Measurements from ENCODE around the gene CELF1. TPM values are rescaled to one million over a fixed set of nuclear protein-coding genes. Genes with fewer than 3 reads are reported as not detected.

CELF1 gene
- total RNA-seq, 2 experiments from 2014 or later = 104 to 105 TPM

DNA sequence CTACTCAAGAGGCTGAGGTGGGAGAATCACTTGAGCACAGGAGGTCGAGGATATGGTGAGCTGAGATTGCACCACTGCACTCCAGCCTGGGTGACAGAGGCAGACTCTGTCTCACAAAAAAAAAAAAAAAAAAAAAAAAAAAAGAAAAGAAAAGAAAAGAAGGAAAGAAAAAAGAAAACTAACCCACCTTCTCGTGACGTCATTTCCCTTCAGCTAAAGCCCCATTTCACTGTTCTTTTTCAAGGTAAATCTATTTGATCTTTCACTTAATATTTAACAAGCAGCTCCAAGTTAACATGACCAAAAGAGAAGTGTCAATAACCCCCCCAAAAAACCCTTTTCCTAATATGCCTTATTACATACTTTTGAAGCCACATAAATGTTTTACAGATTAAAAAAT, 109.1 kb downstream of the CELF1 start:
- Mint-ChIP-seq H3K36me3 (ENCODE audit: low read depth) (no peaks in the 10 kb centered on the region), H3K27ac (no peak overlapping the region), H3K4me1 (no peaks in the 10 kb centered on the region), H3K9me3 (no peaks in the 10 kb centered on the region), H3K4me3 (no peak overlapping the region), H3K27me3 (no peaks in the 10 kb centered on the region)
- ChIA-PET CTCF (interaction anchor here (1.2 to 2.0 kb wide), 3 partner anchors 11 to 70 kb away, joined by 3 to 4 read pairs (median 4); no protein-coding TSS in a partner anchor), POLR2A (no interaction called here)
- DNase-seq = no peak

DNA sequence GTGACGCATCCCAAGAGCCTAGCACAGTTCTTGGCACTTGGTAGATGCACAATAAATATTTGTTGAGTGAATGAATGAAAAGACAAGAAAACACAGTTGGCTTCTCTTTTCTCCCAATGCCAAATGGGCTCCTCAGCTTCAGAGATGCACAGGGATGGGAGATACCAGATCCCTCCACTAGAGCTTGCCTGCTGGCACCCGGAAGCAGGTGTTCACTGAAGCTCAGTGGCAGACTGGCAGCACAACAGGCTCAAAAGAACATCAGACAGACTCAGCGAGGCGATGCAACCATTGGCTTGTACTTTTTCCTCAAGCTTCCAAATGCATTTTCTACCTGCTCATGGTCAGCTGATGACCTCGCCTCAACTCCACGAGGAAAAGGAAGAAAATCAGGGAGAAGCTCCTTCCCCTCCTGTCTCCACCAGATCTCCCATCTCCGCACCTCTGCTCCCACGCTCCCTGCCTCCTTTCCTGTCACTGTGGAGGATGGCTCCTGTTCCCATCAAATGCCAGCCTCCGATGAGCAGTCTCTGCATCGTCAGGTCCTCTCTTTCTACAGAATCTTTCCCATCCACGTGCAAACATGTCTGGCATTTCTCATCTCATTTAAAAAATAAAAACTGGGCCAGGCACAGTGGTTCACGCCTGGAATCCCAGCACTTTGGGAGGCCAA, 109.8 kb downstream of the CELF1 start:
- POLR2A ChIA-PET = no interaction called here

DNA sequence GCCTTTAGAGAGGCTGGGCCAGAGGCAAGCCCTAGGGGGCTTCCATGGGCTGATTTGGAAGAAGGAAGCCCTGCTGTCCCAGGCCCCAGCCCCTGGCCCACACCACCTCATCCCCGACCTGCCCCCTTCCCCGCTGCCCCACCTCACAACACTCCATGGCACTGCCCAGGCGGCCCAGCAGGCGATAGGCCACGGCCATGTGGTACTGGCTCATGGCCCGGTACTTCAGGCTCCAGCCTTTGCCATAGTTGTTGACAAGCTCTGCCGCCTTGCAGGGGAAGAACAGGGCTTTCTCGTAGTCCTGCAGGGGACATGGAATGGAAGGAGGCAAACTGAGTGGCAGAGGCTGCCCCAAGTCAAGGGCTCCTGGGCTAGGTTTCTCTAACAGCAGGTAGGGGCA, 110.4 kb downstream of the CELF1 start:
- no peaks in the 10 kb centered on the region for H3K9me3 Mint-ChIP-seq
- CTCF ChIA-PET = interaction anchor here (1.2 kb wide), 1 partner anchor 31 kb away, joined by 3 read pairs; no protein-coding TSS in a partner anchor
- H3K4me3 Mint-ChIP-seq = no peak overlapping the region
- POLR2A ChIA-PET = no interaction called here
- H3K27me3 Mint-ChIP-seq = no peaks in the 10 kb centered on the region
- H3K36me3 Mint-ChIP-seq (ENCODE audit: low read depth) = no peaks in the 10 kb centered on the region
- H3K4me1 Mint-ChIP-seq = no peaks in the 10 kb centered on the region
- no peak for DNase-seq
- no peak overlapping the region for H3K27ac Mint-ChIP-seq

More for the DNA sequence above, 109.8 kb downstream of the CELF1 start:
- Mint-ChIP-seq H3K27ac (no peak overlapping the region), H3K4me1 (no peaks in the 10 kb centered on the region), H3K9me3 (no peaks in the 10 kb centered on the region), H3K27me3 (no peaks in the 10 kb centered on the region), H3K36me3 (ENCODE audit: low read depth) (no peaks in the 10 kb centered on the region), H3K4me3 (no peak overlapping the region)
- DNase-seq = no peak
- CTCF ChIA-PET = interaction anchor here (1.2 to 2.0 kb wide), 2 partner anchors 32 to 69 kb away, joined by 3 to 4 read pairs; no protein-coding TSS in a partner anchor

DNA sequence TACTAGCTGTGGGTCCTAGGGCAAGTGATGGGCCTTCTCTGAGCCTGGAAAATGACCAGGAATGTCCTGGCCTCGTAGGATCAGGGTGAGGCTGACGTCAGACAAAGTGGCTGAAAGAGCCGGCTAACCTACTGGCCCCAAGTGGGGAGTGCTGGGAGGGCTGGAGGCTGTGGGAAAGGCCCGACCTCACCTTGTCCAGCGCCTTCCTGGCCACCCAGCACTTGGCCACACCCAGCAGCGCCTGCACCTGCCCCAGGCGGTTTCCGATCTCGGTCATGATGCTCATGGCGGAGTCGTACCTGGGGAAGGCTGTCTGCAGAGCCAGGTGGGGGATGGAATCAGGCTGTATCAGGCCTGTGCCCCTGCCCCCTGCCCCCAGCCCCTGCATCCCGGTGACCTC, 111.5 kb downstream of the CELF1 start:
- no peaks in the 10 kb centered on the region for H3K9me3 Mint-ChIP-seq
- H3K4me3 Mint-ChIP-seq = no peak overlapping the region
- ChIA-PET CTCF (no interaction called here), POLR2A (no interaction called here)
- no peaks in the 10 kb centered on the region for H3K36me3 Mint-ChIP-seq (ENCODE audit: low read depth)
- H3K27me3 Mint-ChIP-seq = no peaks in the 10 kb centered on the region
- H3K27ac Mint-ChIP-seq = no peak overlapping the region
- DNase-seq = no peak
- no peaks in the 10 kb centered on the region for H3K4me1 Mint-ChIP-seq

DNA sequence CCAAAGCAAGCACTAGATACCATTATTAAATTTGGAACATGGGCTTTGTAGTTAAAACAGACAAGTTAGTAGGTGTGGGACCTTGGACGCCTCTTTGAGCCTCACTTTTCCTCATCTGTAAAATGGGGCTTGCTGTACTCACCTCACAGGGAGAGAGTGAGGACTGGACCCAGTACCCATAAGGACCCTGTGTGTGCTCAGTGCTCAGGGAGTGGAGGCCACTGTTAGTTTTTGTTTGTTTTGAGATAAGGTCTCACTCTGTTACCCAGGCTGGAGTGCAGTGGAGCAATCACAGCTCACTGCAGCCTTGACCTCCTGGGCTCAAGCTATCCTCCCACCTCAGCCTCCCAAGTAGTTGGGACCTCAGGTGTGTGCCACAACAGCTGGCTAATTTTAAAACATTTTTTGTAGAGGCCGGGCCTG, 112.9 kb downstream of the CELF1 start:
- no peaks in the 10 kb centered on the region for H3K27me3 Mint-ChIP-seq
- H3K4me1 Mint-ChIP-seq = no peaks in the 10 kb centered on the region
- ChIA-PET CTCF (no interaction called here), POLR2A (no interaction called here)
- no peaks in the 10 kb centered on the region for H3K36me3 Mint-ChIP-seq (ENCODE audit: low read depth)
- no peak for DNase-seq
- H3K4me3 Mint-ChIP-seq = no peak overlapping the region
- no peaks in the 10 kb centered on the region for H3K9me3 Mint-ChIP-seq
- no peak overlapping the region for H3K27ac Mint-ChIP-seq

DNA sequence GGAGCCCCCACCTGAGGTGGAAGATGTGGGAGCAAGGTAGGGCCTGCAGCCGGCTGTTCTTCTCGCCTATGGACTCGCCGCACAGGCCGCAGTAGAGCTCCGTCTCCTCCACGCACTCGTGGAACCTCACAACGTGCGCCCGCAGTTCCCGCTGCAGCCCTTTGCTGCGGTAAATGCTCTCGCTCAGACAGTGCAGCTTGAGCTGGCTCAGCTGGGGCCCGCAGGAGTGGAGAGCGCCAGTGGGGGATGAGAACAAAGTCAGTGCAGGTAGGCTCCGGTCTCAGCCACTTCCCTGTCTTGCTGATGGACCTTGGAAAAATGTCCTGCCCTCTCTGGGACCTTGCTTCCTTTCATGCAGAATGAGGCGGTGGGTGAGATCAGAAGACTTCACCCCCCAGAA, 114.2 kb downstream of the CELF1 start:
- DNase-seq = no peak
- no peak overlapping the region for H3K27ac Mint-ChIP-seq
- ChIA-PET CTCF (no interaction called here), POLR2A (no interaction called here)
- no peak overlapping the region for H3K4me3 Mint-ChIP-seq
- no peaks in the 10 kb centered on the region for H3K27me3 Mint-ChIP-seq
- no peaks in the 10 kb centered on the region for H3K9me3 Mint-ChIP-seq
- no peaks in the 10 kb centered on the region for H3K36me3 Mint-ChIP-seq (ENCODE audit: low read depth)
- H3K4me1 Mint-ChIP-seq = no peaks in the 10 kb centered on the region

DNA sequence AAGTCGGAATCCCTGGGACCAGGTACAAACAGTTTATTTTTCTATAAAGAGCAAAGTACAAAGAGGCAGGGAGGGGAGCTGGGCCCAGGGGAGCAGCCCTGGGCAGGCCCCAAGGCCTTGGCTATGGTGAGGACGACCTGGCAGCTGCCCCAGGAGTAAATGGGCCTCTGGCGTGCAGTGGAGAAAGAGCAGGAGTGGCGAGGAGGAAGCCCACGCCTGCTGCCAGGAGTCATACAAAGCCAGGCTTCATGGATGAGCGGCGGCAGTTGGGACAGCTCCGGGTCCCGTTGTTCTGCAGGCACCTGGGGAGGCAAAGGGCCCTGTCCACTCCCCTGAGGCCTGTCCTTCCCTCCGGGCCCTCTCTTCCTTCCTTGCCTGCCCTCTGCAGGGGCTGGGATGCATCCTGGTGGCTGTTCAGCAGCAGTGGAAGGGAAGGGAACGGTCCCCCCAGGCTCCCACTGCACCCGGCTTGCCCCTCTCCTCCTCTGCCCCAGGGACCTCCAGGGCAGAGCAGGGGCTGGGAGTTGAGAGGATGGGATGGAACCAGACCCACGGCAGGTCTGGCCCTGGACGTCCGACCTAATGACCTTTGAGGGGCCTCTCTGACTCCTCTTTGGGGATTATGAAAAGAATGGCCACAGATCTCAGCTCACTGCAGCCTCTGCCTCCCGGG, 115.0 kb downstream of the CELF1 start:
- H3K27me3 Mint-ChIP-seq = no peaks in the 10 kb centered on the region

DNA sequence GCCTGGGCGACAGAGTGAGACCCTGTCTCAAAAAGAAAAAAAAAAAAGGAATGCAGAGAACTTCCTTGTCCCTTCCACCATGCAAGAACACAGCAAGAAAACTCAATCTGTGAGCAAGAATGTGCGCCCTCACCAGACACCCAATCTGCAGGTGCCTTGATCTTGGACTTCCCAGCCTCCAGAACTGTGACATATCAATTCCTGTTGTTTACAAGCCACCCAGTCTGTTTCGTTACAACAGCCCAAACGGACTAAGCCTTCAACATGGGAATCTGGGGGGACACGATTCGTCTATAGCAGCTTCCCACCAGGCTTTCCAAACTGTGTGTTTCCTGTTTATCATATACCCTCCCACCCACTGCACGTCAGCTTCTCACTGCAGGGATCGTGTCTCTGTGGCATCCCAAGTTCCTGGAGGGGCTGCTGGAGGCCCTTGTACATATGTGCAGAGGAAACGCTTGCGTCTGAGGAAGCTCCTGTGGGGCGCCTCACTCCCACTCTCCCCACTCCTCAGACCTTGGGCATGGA, 115.7 kb downstream of the CELF1 start:
- Mint-ChIP-seq H3K9me3 (no peaks in the 10 kb centered on the region), H3K4me1 (no peaks in the 10 kb centered on the region), H3K27ac (no peak overlapping the region), H3K36me3 (ENCODE audit: low read depth) (no peaks in the 10 kb centered on the region), H3K27me3 (no peaks in the 10 kb centered on the region), H3K4me3 (no peak overlapping the region)
- ChIA-PET POLR2A (no interaction called here), CTCF (interaction anchor here (0.8 kb wide), 1 partner anchor 684 kb away, joined by 3 read pairs; no protein-coding TSS in a partner anchor)
- no peak for DNase-seq

More for the DNA sequence above, 115.0 kb downstream of the CELF1 start:
- Mint-ChIP-seq H3K4me3 (no peak overlapping the region), H3K4me1 (no peaks in the 10 kb centered on the region), H3K27ac (no peak overlapping the region), H3K36me3 (ENCODE audit: low read depth) (no peaks in the 10 kb centered on the region), H3K9me3 (no peaks in the 10 kb centered on the region)
- POLR2A ChIA-PET = no interaction called here
- CTCF ChIA-PET = no interaction called here
- no peak for DNase-seq

DNA sequence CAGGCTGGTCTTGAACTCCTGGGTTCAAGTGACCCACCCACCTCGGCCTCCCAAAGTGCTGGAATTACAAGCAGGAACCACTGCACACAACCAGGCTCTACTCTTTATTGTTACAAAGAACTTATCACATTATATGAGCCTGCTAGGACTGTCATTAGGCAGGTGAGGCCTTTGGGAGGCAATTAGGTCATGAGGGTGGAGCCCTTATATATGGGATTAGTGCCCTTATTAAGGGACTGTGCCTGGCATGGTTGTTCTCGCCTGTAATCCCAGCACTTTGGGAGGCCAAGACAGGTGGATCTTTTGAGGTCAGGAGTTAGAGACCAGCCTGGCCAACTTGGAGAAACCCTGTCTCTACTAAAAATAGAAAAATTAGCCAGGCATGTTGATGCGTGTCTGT, 116.2 kb downstream of the CELF1 start:
- no peak for DNase-seq
- POLR2A ChIA-PET = no interaction called here
- Mint-ChIP-seq H3K36me3 (ENCODE audit: low read depth) (no peaks in the 10 kb centered on the region), H3K4me3 (no peak overlapping the region), H3K9me3 (no peaks in the 10 kb centered on the region), H3K27me3 (no peaks in the 10 kb centered on the region), H3K4me1 (no peaks in the 10 kb centered on the region), H3K27ac (no peak overlapping the region)
- CTCF ChIA-PET = interaction anchor here (0.8 kb wide), 1 partner anchor 684 kb away, joined by 3 read pairs; no protein-coding TSS in a partner anchor

DNA sequence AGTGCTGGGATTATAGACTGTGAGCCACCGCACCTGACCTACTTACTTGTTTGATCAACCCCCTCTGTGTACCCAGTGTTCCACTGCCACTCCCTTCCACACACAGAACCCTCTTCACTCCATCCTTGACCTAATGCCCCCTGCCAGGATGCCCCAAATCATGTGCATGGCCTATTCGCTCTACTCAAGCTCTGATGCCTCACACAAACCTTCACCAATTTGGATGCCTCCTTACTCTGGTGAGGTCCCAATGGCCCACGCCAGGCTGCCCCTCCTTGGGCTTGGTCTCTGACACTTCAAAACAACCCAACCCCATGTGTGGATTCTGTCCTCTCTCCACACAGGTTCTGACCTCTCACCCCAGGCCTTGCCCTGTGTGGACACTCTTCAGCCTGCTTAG, 117.2 kb downstream of the CELF1 start:
- no peak overlapping the region for H3K27ac Mint-ChIP-seq
- no peaks in the 10 kb centered on the region for H3K36me3 Mint-ChIP-seq (ENCODE audit: low read depth)
- CTCF ChIA-PET = no interaction called here
- POLR2A ChIA-PET = no interaction called here
- DNase-seq = no peak
- no peaks in the 10 kb centered on the region for H3K4me1 Mint-ChIP-seq
- H3K27me3 Mint-ChIP-seq = no peaks in the 10 kb centered on the region
- H3K4me3 Mint-ChIP-seq = no peak overlapping the region
- no peaks in the 10 kb centered on the region for H3K9me3 Mint-ChIP-seq

DNA sequence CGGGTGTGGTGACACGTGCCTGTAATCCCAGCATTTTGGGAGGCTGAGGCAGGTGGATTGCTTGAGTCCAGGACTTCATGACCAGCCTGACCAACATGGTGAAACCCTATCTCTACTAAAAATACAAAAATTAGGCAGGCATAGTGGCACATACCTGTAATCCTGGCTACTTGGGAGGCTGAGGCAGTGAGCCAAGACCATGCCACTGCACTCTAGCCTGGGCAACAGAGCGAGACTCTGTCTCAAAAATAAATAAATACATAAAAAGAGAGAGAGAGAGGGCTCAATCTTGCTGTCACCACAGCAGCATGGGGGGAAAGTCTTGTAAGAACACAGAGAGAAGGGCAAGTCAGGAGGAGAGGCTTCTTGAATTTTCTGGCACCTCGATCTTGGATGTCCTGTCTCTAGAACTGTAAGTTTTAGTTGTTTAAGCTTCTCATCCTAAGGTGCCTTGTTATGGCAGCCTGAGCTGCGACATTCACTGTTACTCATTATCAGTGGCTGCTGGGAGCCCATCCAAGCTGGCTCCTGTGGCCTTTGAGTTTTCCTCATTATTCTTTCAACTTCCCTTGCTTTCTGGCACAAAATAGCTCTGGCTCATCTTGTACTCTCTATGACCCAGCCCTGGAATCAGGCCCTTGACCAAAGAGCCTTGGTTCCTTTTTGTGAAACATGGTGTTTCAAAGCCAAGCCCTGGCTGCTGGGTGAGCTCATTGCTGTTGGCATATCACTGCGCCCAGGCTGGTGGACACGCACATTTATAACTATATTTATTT, 118.7 kb downstream of the CELF1 start:
- Mint-ChIP-seq H3K27me3 (no peaks in the 10 kb centered on the region), H3K4me3 (no peak overlapping the region), H3K36me3 (ENCODE audit: low read depth) (no peaks in the 10 kb centered on the region), H3K27ac (no peak overlapping the region), H3K4me1 (no peaks in the 10 kb centered on the region), H3K9me3 (no peaks in the 10 kb centered on the region)
- ChIA-PET POLR2A (interaction anchor here (0.6 kb wide), 1 partner anchor 123 kb away, joined by 3 read pairs; no protein-coding TSS in a partner anchor), CTCF (no interaction called here)
- DNase-seq = no peak

DNA sequence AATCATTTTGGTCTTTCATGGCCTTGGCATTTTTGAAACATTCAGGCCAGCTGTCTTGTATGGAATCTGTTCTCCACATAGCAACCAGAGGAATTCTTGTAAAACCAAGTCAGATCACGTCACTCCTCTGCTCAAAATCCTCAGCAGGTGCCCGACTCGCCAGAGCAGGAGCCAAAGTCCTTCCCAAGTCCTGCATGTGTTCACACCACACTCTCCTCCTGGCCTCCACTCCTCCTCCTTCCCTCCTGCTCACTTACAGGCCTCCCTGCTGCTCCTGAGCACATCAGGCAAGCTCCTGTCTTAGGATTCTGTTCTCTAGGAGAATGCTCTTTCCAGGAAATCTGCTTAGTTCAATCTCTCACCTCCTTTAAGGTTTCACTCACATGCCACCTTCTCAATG, 119.8 kb downstream of the CELF1 start:
- H3K36me3 Mint-ChIP-seq (ENCODE audit: low read depth) = no peaks in the 10 kb centered on the region
- ChIA-PET POLR2A (no interaction called here), CTCF (no interaction called here)
- no peak for DNase-seq
- no peaks in the 10 kb centered on the region for H3K27me3 Mint-ChIP-seq
- no peak overlapping the region for H3K27ac Mint-ChIP-seq
- no peak overlapping the region for H3K4me3 Mint-ChIP-seq
- H3K4me1 Mint-ChIP-seq = no peaks in the 10 kb centered on the region
- H3K9me3 Mint-ChIP-seq = no peaks in the 10 kb centered on the region

DNA sequence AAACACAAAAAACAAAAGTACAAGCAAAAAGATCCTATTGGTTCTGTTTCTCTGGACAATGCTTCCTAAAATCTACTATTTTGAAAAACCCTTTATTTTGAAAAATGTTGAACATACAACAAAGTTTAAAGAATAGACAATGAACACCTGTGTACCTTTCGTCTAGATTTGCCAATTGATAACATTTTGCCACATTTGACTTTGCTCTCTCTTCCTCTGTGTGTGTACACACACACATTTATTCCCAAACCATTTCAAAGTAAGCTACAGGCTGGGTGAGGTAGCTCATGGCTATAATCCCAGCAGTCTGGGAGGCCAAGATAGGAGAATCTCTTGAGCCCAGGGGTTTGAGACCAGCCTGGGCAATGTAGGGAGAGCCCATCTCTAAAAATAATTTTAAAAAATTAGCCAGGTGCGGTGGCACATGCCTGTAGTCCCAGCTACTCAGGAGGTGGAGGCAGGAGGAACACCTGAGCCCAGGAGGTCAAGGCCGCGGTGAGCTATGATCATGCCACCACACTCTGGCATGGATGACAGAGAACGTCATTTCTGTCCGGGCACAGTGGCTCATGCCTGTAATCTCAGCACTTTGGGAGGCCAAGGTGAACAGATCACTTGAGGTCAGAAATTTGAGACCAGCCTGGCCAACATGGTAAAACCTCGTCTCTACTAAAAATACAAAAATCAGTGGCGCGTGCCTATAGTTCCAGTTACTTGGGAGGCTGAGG, 121.4 kb downstream of the CELF1 start:
- Mint-ChIP-seq H3K27me3 (no peaks in the 10 kb centered on the region), H3K9me3 (no peaks in the 10 kb centered on the region), H3K4me3 (no peak overlapping the region), H3K27ac (no peak overlapping the region), H3K36me3 (ENCODE audit: low read depth) (no peaks in the 10 kb centered on the region), H3K4me1 (peaks cover 4% of the 10 kb centered on the region)
- CTCF ChIA-PET = interaction anchor here (0.9 kb wide), 1 partner anchor 58 kb away, joined by 4 read pairs; no protein-coding TSS in a partner anchor
- DNase-seq = no peak
- POLR2A ChIA-PET = no interaction called here
